Caco-2 (cell line): Measurements from ENCODE around the gene CDHR1. TPM values are rescaled to one million over a fixed set of nuclear protein-coding genes. Genes with fewer than 3 reads are reported as not detected.

ENCODE experiments used
- BruUV-seq: library from RNA; stranded (reverse); fragments of 400-500 nt; replicated peaks from 2 replicates; lab custom pipeline; 2021; lab: Mats Ljungman, UMichigan
- CTCF ChIA-PET: fragments of 300-600 bp; sonication (Branson Sonifier 250); formaldehyde crosslinking; loops from one replicate; lab custom pipeline; 2022; ENCODE audit warnings: antibody characterized with exemption; lab: Charles Lee
- POLR2A ChIA-PET: fragments of 300-600 bp; sonication (Branson Sonifier 250); formaldehyde crosslinking; loops from one replicate; lab custom pipeline; 2022; ENCODE audit warnings: antibody characterized with exemption; lab: Charles Lee
- DNase-seq, 2 experiments: peaks; one replicate each; pipeline versions ENCODE4 v3.0.0 to v3.0.0-alpha.2; 2020 to 2022
- H3K27me3 ChIP-seq: replicated peaks from 2 replicates; pipeline ENCODE4 v1.6.0; 2011; ENCODE audit warnings: low read length; ENCODE audit not compliant: control insufficient read depth, insufficient read depth
- H3K36me3 ChIP-seq: 2 replicates; pipeline ENCODE4 v1.5.1; 2011; ENCODE audit warnings: low read length; ENCODE audit not compliant: control insufficient read depth, insufficient read depth
- H3K4me1 ChIP-seq: fragments of 250-450 bp; sonication (Bioruptor Pico); 2 replicates; pipeline ENCODE4 v1.5.1; 2020; ENCODE audit warnings: mild to moderate bottlenecking
- H3K4me3 ChIP-seq: 2 replicates; pipeline ENCODE4 v1.5.1; 2011; ENCODE audit warnings: low read depth, mild to moderate bottlenecking, control low read depth, low read length
- H3K9me3 ChIP-seq: fragments of 250-450 bp; sonication (Bioruptor Pico); 2 replicates; pipeline ENCODE4 v1.5.1; 2020; ENCODE audit warnings: mild to moderate bottlenecking, moderate library complexity
- H3K27ac Mint-ChIP-seq: one replicate; pipeline ENCODE4 v1.8.0; 2022; ENCODE audit warnings: mixed read lengths; ENCODE audit not compliant: unreplicated experiment
- H3K27me3 Mint-ChIP-seq: one replicate; pipeline ENCODE4 v1.8.0; 2022; ENCODE audit warnings: mixed read lengths; ENCODE audit not compliant: insufficient read depth, unreplicated experiment
- H3K36me3 Mint-ChIP-seq: one replicate; pipeline ENCODE4 v1.8.0; 2022; ENCODE audit warnings: mild to moderate bottlenecking, mixed read lengths; ENCODE audit not compliant: insufficient read depth, unreplicated experiment
- H3K4me1 Mint-ChIP-seq: one replicate; pipeline ENCODE4 v1.8.0; 2022; ENCODE audit warnings: low read depth, mixed read lengths; ENCODE audit not compliant: unreplicated experiment
- H3K4me3 Mint-ChIP-seq: one replicate; pipeline ENCODE4 v1.8.0; 2022; ENCODE audit warnings: mild to moderate bottlenecking, moderate library complexity, mixed read lengths; ENCODE audit not compliant: unreplicated experiment
- H3K9me3 Mint-ChIP-seq: one replicate; pipeline ENCODE4 v1.8.0; 2022; ENCODE audit warnings: mixed read lengths; ENCODE audit not compliant: unreplicated experiment
- intact Hi-C: fragments of 100-400 bp; cut with micrococcal nuclease; formaldehyde crosslinking; loops from one replicate; pipeline ENCODE4 v1.10.0; 2022; ENCODE audit not compliant: unreplicated experiment
- total RNA-seq: library from RNA; stranded (reverse); gene quantifications from 2 replicates; pipeline ENCODE4 v1.2.3, GENCODE V29; 2022
- TF ChIP-seq, protein P1 (sequence below), 2 experiments: fragments of 200-600 bp in 1 of 2; IDR thresholded peaks; 1 replicate in 1 of 2; 2 replicates in 1 of 2; pipeline versions ENCODE4 v1.5.1 to v1.8.0; 2011 to 2022; ENCODE audit warnings: antibody characterized with exemption in 1 of 2, control low read depth in 1 of 2, inconsistent platforms in 1 of 2, low read depth in 1 of 2, low read length in 1 of 2, mild to moderate bottlenecking in 1 of 2, moderate library complexity in 1 of 2; ENCODE audit not compliant: insufficient read depth in 1 of 2, severe bottlenecking in 1 of 2, unreplicated experiment in 1 of 2

Gene CDHR1
- total RNA-seq, 1 experiment from 2014 or later = not detected

DNA sequence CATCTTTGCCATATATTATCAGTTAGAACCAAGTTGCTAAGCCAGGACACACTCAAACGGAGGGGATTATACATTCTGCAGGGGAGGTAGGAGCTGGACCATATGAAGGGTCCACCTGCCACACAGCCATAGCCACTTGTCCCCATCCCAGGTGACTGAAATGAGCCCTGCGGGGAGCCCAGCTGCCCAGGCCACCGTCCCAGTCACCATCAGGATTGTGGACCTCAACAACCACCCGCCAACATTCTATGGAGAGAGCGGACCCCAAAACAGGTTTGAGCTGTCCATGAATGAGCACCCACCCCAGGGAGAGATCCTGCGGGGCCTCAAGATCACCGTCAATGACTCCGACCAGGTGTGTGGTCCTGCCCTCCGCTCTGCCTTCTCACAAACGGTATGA is 13.7 kb downstream of the CDHR1 start:
- Histone ChIP-seq H3K27me3 (0 out of 2 replicates have a peak, but pooled peaks cover 1% of the 10 kb centered on the region), H3K36me3 (no peaks in the 10 kb centered on the region), H3K4me3 (no peak overlapping the region), H3K4me1 (no peaks in the 10 kb centered on the region), H3K9me3 (no peaks in the 10 kb centered on the region)
- Mint-ChIP-seq H3K27me3 (peaks cover 32% of the 10 kb centered on the region), H3K9me3 (no peaks in the 10 kb centered on the region), H3K36me3 (no peaks in the 10 kb centered on the region), H3K4me3 (no peak overlapping the region), H3K27ac (no peak overlapping the region), H3K4me1 (no peaks in the 10 kb centered on the region)
- CTCF ChIA-PET = interaction anchor here (0.6 to 1.0 kb wide), 2 partner anchors 9 to 18 kb away, joined by 3 read pairs; no protein-coding TSS in a partner anchor
- no TSS peak for BruUV-seq
- POLR2A ChIA-PET = no interaction called here
- intact Hi-C loops = no loop called here
- DNase-seq = no peak
- TF ChIP-seq, protein P1, sequence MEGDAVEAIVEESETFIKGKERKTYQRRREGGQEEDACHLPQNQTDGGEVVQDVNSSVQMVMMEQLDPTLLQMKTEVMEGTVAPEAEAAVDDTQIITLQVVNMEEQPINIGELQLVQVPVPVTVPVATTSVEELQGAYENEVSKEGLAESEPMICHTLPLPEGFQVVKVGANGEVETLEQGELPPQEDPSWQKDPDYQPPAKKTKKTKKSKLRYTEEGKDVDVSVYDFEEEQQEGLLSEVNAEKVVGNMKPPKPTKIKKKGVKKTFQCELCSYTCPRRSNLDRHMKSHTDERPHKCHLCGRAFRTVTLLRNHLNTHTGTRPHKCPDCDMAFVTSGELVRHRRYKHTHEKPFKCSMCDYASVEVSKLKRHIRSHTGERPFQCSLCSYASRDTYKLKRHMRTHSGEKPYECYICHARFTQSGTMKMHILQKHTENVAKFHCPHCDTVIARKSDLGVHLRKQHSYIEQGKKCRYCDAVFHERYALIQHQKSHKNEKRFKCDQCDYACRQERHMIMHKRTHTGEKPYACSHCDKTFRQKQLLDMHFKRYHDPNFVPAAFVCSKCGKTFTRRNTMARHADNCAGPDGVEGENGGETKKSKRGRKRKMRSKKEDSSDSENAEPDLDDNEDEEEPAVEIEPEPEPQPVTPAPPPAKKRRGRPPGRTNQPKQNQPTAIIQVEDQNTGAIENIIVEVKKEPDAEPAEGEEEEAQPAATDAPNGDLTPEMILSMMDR (IDR thresholded peaks at IDR 0.05; ENCODE audit: insufficient read depth in 1 of 2, low read depth in 1 of 2, low read length in 1 of 2, severe bottlenecking in 1 of 2, unreplicated experiment in 1 of 2) = no peak

DNA sequence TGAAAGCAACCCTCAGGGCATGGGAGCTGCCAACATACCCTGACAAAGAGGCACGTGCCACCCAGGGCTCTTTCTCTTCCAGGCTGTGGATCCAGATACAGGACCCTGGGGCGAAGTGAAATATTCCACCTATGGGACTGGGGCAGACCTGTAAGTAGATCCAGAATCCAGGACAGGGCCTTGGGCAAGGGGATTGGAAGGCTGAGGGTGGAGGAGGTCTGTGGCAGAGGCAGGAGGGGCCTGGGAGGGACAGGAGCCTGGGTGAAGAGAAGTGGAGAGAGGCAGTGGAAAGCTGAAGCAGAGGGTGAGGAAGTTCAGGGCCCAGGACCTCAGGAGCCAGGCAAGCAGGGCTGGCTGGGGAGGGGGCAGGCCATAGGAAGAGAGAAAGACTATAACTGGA is 17.2 kb downstream of the CDHR1 start:
- Histone ChIP-seq H3K4me3 (no peak overlapping the region), H3K36me3 (no peaks in the 10 kb centered on the region), H3K9me3 (no peaks in the 10 kb centered on the region), H3K4me1 (no peaks in the 10 kb centered on the region), H3K27me3 (peaks cover 2% of the 10 kb centered on the region; the same call in 1 of the 2 replicates)
- Mint-ChIP-seq H3K9me3 (no peaks in the 10 kb centered on the region), H3K4me3 (no peak overlapping the region), H3K4me1 (no peaks in the 10 kb centered on the region), H3K27me3 (peaks cover 22% of the 10 kb centered on the region), H3K27ac (no peak overlapping the region), H3K36me3 (no peaks in the 10 kb centered on the region)
- no TSS peak for BruUV-seq
- POLR2A ChIA-PET = no interaction called here
- CTCF ChIA-PET = no interaction called here
- DNase-seq = no peak
- intact Hi-C loops = no loop called here
- TF ChIP-seq, protein P1 (IDR thresholded peaks at IDR 0.05; ENCODE audit: insufficient read depth in 1 of 2, low read depth in 1 of 2, low read length in 1 of 2, severe bottlenecking in 1 of 2, unreplicated experiment in 1 of 2) = no peak

DNA sequence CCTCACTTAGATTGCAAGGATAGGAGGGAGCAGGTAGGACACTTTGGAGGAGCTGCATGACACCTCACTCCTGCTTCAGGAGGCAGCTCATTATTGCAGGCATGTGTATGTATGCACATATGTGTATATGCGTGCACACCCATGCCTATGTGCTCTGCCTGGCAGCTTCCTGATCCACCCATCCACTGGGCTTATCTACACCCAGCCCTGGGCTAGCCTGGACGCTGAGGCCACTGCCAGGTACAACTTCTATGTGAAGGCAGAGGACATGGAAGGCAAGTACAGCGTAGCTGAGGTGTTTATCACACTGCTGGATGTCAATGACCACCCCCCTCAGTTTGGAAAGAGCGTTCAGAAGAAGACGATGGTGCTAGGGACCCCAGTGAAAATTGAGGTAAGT is 17.7 kb downstream of the CDHR1 start:
- BruUV-seq = no TSS peak
- no peaks in the 10 kb centered on the region for H3K9me3 Mint-ChIP-seq
- no peaks in the 10 kb centered on the region for H3K4me1 Mint-ChIP-seq
- H3K4me3 ChIP-seq = no peak overlapping the region
- no peak overlapping the region for H3K27ac Mint-ChIP-seq
- no peaks in the 10 kb centered on the region for H3K36me3 ChIP-seq
- no peaks in the 10 kb centered on the region for H3K9me3 ChIP-seq
- H3K4me3 Mint-ChIP-seq = no peak overlapping the region
- no peaks in the 10 kb centered on the region for H3K4me1 ChIP-seq
- intact Hi-C loops = no loop called here
- H3K36me3 Mint-ChIP-seq = no peaks in the 10 kb centered on the region
- no peak for DNase-seq
- H3K27me3 ChIP-seq = peaks cover 2% of the 10 kb centered on the region; the same call in 1 of the 2 replicates
- H3K27me3 Mint-ChIP-seq = peaks cover 18% of the 10 kb centered on the region
- POLR2A ChIA-PET = no interaction called here
- TF ChIP-seq, protein P1 (IDR thresholded peaks at IDR 0.05; ENCODE audit: insufficient read depth in 1 of 2, low read depth in 1 of 2, low read length in 1 of 2, severe bottlenecking in 1 of 2, unreplicated experiment in 1 of 2) = no peak
- CTCF ChIA-PET = no interaction called here
